GM23338 (cell line): ENCODE measurements around the gene AP1S2. TPM values are rescaled to one million over a fixed set of nuclear protein-coding genes. Genes with fewer than 3 reads are reported as not detected.

Experiments used
- ATAC-seq: fragments of 200-7000 bp; cut with Tn5 transposase; 3 replicates; pipeline ENCODE4 v1.9.1; 2020
- DNase-seq: peaks from one replicate; pipeline ENCODE4 v3.0.0-alpha.2; 2015; ENCODE audit warnings: low spot score
- H2AFZ ChIP-seq: fragments of 200-600 bp; sonication (generic); 2 replicates; pipeline ENCODE4 v1.8.0; 2016; ENCODE audit warnings: antibody characterized with exemption, mild to moderate bottlenecking, moderate library complexity
- H3F3A ChIP-seq: fragments of 200-600 bp; sonication (generic); replicated peaks from 2 replicates; pipeline ENCODE4 v1.8.0; 2017; ENCODE audit warnings: antibody characterized with exemption, mixed run types, low read depth
- H3K27ac ChIP-seq: fragments of 200-600 bp; sonication (generic); 2 replicates; pipeline ENCODE4 v1.6.1; 2016; ENCODE audit warnings: low read depth
- H3K27me3 ChIP-seq: fragments of 200-600 bp; sonication (generic); 2 replicates; pipeline ENCODE4 v1.8.0; 2016; ENCODE audit warnings: mild to moderate bottlenecking, mixed run types, moderate library complexity; ENCODE audit not compliant: insufficient read depth
- H3K36me3 ChIP-seq: fragments of 200-600 bp; sonication (generic); 2 replicates; pipeline ENCODE4 v1.8.0; 2016; ENCODE audit warnings: mild to moderate bottlenecking; ENCODE audit not compliant: insufficient read depth
- H3K4me1 ChIP-seq: fragments of 200-600 bp; sonication (generic); 2 replicates; pipeline ENCODE4 v1.8.0; 2016; ENCODE audit warnings: mild to moderate bottlenecking, moderate library complexity; ENCODE audit not compliant: insufficient read depth
- H3K4me2 ChIP-seq: fragments of 200-600 bp; sonication (generic); 2 replicates; pipeline ENCODE4 v1.7.1; 2017; ENCODE audit warnings: mixed run types
- H3K4me3 ChIP-seq: fragments of 200-600 bp; sonication (generic); 2 replicates; pipeline ENCODE4 v1.6.1; 2016; ENCODE audit warnings: mixed run types
- H3K79me2 ChIP-seq: fragments of 200-600 bp; sonication (generic); replicated peaks from 2 replicates; pipeline ENCODE4 v1.8.0; 2017; ENCODE audit warnings: mild to moderate bottlenecking; ENCODE audit not compliant: insufficient read depth
- H3K9me2 ChIP-seq: fragments of 200-600 bp; sonication (generic); 2 replicates; pipeline ENCODE4 v1.8.0; 2017; ENCODE audit not compliant: insufficient read depth
- H4K20me1 ChIP-seq: fragments of 200-600 bp; sonication (generic); replicated peaks from 2 replicates; pipeline ENCODE4 v1.8.0; 2017; ENCODE audit warnings: mild to moderate bottlenecking; ENCODE audit not compliant: insufficient read depth
- H3K27ac Mint-ChIP-seq: 2 replicates; pipeline ENCODE4 v1.8.0; 2020; ENCODE audit warnings: inconsistent platforms, mild to moderate bottlenecking, moderate library complexity, mixed read lengths
- H3K27me3 Mint-ChIP-seq: 3 replicates; pipeline ENCODE4 v1.8.0; 2022; ENCODE audit warnings: low read depth, mild to moderate bottlenecking, moderate library complexity, mixed read lengths, inconsistent platforms; ENCODE audit not compliant: insufficient read depth, poor library complexity
- H3K36me3 Mint-ChIP-seq: 3 replicates; pipeline ENCODE4 v1.8.0; 2021; ENCODE audit warnings: low read depth, mild to moderate bottlenecking, inconsistent platforms, moderate library complexity, mixed read lengths
- H3K4me1 Mint-ChIP-seq: 3 replicates; pipeline ENCODE4 v1.8.0; 2020; ENCODE audit warnings: mild to moderate bottlenecking, inconsistent platforms, mixed read lengths
- H3K4me3 Mint-ChIP-seq: 3 replicates; pipeline ENCODE4 v1.8.0; 2021; ENCODE audit warnings: moderate library complexity, mild to moderate bottlenecking, inconsistent platforms, mixed read lengths
- H3K9me3 Mint-ChIP-seq: 3 replicates; pipeline ENCODE4 v1.8.0; 2020; ENCODE audit warnings: moderate library complexity, mild to moderate bottlenecking, inconsistent platforms, mixed read lengths
- CREB1 ChIP-seq: fragments of 250-450 bp; sonication (Bioruptor Pico); IDR thresholded peaks from 2 replicates; pipeline ENCODE4 v1.5.0; 2020; ENCODE audit warnings: low read depth, mild to moderate bottlenecking, moderate library complexity
- EZH2 ChIP-seq: fragments of 200-600 bp; sonication (generic); IDR thresholded peaks from one replicate; pipeline ENCODE4 v1.8.0; 2017; ENCODE audit warnings: antibody characterized with exemption, mild to moderate bottlenecking, low read depth; ENCODE audit not compliant: unreplicated experiment
- EZH2phosphoT487 ChIP-seq: fragments of 200-600 bp; sonication (generic); IDR thresholded peaks from one replicate; pipeline ENCODE4 v1.8.1; 2018; ENCODE audit warnings: antibody characterized with exemption; ENCODE audit not compliant: unreplicated experiment
- JUNB ChIP-seq: IDR thresholded peaks from one replicate; pipeline ENCODE4 v1.6.1; 2016; ENCODE audit warnings: antibody characterized with exemption; ENCODE audit not compliant: unreplicated experiment
- NANOG ChIP-seq: IDR thresholded peaks from 2 replicates; pipeline ENCODE4 v1.6.1; 2016; ENCODE audit warnings: antibody characterized with exemption, borderline replicate concordance
- POLR2AphosphoS5 ChIP-seq: IDR thresholded peaks from 2 replicates; pipeline ENCODE4 v1.6.1; 2016; ENCODE audit warnings: antibody characterized with exemption, low read depth
- STAT1 ChIP-seq: IDR thresholded peaks from one replicate; pipeline ENCODE4 v1.6.1; 2016; ENCODE audit warnings: antibody characterized with exemption; ENCODE audit not compliant: unreplicated experiment
- ZNF114 ChIP-seq: fragments of 250-450 bp; sonication (Bioruptor Pico); IDR thresholded peaks from 2 replicates; pipeline ENCODE4 v1.5.0; 2020; ENCODE audit warnings: mild to moderate bottlenecking, moderate library complexity
- ZNF331 ChIP-seq: fragments of 250-450 bp; sonication (Bioruptor Pico); IDR thresholded peaks from 2 replicates; pipeline ENCODE4 v1.5.0; 2020; ENCODE audit warnings: low read depth, mild to moderate bottlenecking, moderate library complexity
- polyA plus RNA-seq: library from polyadenylated mRNA; unstranded; fragments of >200 nt; fragmentation: Nextera tagmentation; extraction: Ambion mirVana; gene quantifications from 2 replicates; pipeline ENCODE4 v1.2.1, GENCODE V29; 2016
- total RNA-seq: library from RNA; depleted of rRNA; stranded (reverse); fragments of >200 nt; shearing (Covaris generic); gene quantifications from 2 replicates; pipeline ENCODE4 v1.2.3, GENCODE V29; 2014
- TF ChIP-seq, protein P1 (sequence below), 2 experiments: fragments of 200-600 bp in 1 of 2; sonication (generic) in 1 of 2; conservative IDR thresholded peaks; 2 replicates each; pipeline versions ENCODE4 v1.5.1 to v1.6.1; 2016 to 2017; ENCODE audit warnings: antibody characterized with exemption in 2 of 2, low read depth in 2 of 2, mild to moderate bottlenecking in 2 of 2, moderate library complexity in 1 of 2
- TF ChIP-seq, protein P2 (sequence below): IDR thresholded peaks from 2 replicates; pipeline ENCODE4 v1.6.1; 2016; ENCODE audit warnings: antibody characterized with exemption
- TF ChIP-seq, protein P3 (sequence below): IDR thresholded peaks from one replicate; pipeline ENCODE4 v1.6.1; 2018; ENCODE audit warnings: antibody characterized with exemption; ENCODE audit not compliant: unreplicated experiment
- TF ChIP-seq, protein P4 (sequence below): fragments of 250-450 bp; sonication (Bioruptor Pico); IDR thresholded peaks from 2 replicates; pipeline ENCODE4 v1.5.0; 2020; ENCODE audit warnings: mild to moderate bottlenecking, moderate library complexity

AP1S2 gene
- total and polyA plus RNA-seq, 2 experiments from 2014 or later: 160 to 251 TPM

DNA sequence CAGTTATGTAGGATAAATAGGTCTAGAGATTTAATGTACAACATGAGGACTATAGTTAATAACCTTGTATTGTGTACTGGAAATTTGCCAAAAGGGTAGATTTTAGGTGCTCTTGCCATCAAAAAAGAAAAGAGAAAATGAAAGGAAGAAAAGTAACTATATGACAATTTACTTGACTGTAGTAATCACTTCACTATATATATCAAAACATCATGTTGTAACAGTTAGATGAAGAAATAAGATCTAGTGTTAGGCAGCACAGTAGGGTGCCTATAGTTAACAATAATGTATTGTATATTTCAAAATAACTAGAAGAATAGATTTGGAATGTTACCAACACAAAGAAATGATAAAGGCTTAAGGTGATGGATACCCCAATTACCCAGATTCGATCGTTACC, 35.9 kb upstream of the AP1S2 start:
- peaks cover 5% of the 10 kb centered on the region for H3K27me3 Mint-ChIP-seq
- Histone ChIP-seq H3K79me2 (no peaks in the 10 kb centered on the region), H3F3A (no peaks in the 10 kb centered on the region), H4K20me1 (no peaks in the 10 kb centered on the region), H3K9me2 (no peaks in the 10 kb centered on the region), H3K36me3 (no peaks in the 10 kb centered on the region), H3K4me1 (peaks cover 22% of the 10 kb centered on the region; the same call in 1 of the 2 replicates), H3K27me3 (no peaks in the 10 kb centered on the region), H3K4me2 (no peak overlapping the region), H2AFZ (no peak overlapping the region), H3K4me3 (no peak overlapping the region), H3K27ac (no peak overlapping the region)
- TF ChIP-seq, protein P1, sequence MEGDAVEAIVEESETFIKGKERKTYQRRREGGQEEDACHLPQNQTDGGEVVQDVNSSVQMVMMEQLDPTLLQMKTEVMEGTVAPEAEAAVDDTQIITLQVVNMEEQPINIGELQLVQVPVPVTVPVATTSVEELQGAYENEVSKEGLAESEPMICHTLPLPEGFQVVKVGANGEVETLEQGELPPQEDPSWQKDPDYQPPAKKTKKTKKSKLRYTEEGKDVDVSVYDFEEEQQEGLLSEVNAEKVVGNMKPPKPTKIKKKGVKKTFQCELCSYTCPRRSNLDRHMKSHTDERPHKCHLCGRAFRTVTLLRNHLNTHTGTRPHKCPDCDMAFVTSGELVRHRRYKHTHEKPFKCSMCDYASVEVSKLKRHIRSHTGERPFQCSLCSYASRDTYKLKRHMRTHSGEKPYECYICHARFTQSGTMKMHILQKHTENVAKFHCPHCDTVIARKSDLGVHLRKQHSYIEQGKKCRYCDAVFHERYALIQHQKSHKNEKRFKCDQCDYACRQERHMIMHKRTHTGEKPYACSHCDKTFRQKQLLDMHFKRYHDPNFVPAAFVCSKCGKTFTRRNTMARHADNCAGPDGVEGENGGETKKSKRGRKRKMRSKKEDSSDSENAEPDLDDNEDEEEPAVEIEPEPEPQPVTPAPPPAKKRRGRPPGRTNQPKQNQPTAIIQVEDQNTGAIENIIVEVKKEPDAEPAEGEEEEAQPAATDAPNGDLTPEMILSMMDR (conservative IDR thresholded peaks at IDR 0.05; ENCODE audit: low read depth in 2 of 2): no peak
- no peak for TF ChIP-seq EZH2phosphoT487
- TF ChIP-seq, protein P2, sequence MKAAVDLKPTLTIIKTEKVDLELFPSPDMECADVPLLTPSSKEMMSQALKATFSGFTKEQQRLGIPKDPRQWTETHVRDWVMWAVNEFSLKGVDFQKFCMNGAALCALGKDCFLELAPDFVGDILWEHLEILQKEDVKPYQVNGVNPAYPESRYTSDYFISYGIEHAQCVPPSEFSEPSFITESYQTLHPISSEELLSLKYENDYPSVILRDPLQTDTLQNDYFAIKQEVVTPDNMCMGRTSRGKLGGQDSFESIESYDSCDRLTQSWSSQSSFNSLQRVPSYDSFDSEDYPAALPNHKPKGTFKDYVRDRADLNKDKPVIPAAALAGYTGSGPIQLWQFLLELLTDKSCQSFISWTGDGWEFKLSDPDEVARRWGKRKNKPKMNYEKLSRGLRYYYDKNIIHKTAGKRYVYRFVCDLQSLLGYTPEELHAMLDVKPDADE: no peak
- no peak for TF ChIP-seq JUNB
- TF ChIP-seq NANOG: no peak
- TF ChIP-seq ZNF114 (CRISPR knock-in tag): no peak
- TF ChIP-seq, protein P3, sequence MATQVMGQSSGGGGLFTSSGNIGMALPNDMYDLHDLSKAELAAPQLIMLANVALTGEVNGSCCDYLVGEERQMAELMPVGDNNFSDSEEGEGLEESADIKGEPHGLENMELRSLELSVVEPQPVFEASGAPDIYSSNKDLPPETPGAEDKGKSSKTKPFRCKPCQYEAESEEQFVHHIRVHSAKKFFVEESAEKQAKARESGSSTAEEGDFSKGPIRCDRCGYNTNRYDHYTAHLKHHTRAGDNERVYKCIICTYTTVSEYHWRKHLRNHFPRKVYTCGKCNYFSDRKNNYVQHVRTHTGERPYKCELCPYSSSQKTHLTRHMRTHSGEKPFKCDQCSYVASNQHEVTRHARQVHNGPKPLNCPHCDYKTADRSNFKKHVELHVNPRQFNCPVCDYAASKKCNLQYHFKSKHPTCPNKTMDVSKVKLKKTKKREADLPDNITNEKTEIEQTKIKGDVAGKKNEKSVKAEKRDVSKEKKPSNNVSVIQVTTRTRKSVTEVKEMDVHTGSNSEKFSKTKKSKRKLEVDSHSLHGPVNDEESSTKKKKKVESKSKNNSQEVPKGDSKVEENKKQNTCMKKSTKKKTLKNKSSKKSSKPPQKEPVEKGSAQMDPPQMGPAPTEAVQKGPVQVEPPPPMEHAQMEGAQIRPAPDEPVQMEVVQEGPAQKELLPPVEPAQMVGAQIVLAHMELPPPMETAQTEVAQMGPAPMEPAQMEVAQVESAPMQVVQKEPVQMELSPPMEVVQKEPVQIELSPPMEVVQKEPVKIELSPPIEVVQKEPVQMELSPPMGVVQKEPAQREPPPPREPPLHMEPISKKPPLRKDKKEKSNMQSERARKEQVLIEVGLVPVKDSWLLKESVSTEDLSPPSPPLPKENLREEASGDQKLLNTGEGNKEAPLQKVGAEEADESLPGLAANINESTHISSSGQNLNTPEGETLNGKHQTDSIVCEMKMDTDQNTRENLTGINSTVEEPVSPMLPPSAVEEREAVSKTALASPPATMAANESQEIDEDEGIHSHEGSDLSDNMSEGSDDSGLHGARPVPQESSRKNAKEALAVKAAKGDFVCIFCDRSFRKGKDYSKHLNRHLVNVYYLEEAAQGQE: no peak
- TF ChIP-seq CREB1 (CRISPR knock-in tag): no peak
- no peak for TF ChIP-seq ZNF331 (CRISPR knock-in tag)
- no peak for TF ChIP-seq POLR2AphosphoS5
- TF ChIP-seq EZH2: no peak
- TF ChIP-seq STAT1: no peak
- TF ChIP-seq, protein P4, sequence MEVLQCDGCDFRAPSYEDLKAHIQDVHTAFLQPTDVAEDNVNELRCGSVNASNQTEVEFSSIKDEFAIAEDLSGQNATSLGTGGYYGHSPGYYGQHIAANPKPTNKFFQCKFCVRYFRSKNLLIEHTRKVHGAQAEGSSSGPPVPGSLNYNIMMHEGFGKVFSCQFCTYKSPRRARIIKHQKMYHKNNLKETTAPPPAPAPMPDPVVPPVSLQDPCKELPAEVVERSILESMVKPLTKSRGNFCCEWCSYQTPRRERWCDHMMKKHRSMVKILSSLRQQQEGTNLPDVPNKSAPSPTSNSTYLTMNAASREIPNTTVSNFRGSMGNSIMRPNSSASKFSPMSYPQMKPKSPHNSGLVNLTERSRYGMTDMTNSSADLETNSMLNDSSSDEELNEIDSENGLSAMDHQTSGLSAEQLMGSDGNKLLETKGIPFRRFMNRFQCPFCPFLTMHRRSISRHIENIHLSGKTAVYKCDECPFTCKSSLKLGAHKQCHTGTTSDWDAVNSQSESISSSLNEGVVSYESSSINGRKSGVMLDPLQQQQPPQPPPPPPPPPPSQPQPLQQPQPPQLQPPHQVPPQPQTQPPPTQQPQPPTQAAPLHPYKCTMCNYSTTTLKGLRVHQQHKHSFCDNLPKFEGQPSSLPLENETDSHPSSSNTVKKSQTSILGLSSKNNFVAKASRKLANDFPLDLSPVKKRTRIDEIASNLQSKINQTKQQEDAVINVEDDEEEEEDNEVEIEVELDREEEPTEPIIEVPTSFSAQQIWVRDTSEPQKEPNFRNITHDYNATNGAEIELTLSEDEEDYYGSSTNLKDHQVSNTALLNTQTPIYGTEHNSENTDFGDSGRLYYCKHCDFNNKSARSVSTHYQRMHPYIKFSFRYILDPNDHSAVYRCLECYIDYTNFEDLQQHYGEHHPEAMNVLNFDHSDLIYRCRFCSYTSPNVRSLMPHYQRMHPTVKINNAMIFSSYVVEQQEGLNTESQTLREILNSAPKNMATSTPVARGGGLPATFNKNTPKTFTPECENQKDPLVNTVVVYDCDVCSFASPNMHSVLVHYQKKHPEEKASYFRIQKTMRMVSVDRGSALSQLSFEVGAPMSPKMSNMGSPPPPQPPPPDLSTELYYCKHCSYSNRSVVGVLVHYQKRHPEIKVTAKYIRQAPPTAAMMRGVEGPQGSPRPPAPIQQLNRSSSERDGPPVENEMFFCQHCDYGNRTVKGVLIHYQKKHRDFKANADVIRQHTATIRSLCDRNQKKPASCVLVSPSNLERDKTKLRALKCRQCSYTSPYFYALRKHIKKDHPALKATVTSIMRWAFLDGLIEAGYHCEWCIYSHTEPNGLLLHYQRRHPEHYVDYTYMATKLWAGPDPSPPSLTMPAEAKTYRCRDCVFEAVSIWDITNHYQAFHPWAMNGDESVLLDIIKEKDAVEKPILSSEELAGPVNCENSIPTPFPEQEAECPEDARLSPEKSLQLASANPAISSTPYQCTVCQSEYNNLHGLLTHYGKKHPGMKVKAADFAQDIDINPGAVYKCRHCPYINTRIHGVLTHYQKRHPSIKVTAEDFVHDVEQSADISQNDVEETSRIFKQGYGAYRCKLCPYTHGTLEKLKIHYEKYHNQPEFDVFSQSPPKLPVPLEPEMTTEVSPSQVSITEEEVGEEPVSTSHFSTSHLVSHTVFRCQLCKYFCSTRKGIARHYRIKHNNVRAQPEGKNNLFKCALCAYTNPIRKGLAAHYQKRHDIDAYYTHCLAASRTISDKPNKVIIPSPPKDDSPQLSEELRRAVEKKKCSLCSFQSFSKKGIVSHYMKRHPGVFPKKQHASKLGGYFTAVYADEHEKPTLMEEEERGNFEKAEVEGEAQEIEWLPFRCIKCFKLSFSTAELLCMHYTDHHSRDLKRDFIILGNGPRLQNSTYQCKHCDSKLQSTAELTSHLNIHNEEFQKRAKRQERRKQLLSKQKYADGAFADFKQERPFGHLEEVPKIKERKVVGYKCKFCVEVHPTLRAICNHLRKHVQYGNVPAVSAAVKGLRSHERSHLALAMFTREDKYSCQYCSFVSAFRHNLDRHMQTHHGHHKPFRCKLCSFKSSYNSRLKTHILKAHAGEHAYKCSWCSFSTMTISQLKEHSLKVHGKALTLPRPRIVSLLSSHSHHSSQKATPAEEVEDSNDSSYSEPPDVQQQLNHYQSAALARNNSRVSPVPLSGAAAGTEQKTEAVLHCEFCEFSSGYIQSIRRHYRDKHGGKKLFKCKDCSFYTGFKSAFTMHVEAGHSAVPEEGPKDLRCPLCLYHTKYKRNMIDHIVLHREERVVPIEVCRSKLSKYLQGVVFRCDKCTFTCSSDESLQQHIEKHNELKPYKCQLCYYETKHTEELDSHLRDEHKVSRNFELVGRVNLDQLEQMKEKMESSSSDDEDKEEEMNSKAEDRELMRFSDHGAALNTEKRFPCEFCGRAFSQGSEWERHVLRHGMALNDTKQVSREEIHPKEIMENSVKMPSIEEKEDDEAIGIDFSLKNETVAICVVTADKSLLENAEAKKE (CRISPR knock-in tag): no peak
- H3K9me3 Mint-ChIP-seq: no peaks in the 10 kb centered on the region
- H3K27ac Mint-ChIP-seq: no peak overlapping the region
- DNase-seq (no peak), ATAC-seq (no peak)
- 0 out of 3 replicates have a peak, but pooled peaks cover 6% of the 10 kb centered on the region for H3K36me3 Mint-ChIP-seq
- peaks cover 24% of the 10 kb centered on the region for H3K4me1 Mint-ChIP-seq
- no peak overlapping the region for H3K4me3 Mint-ChIP-seq
